GM12865 (cell line): ENCODE data around the gene RPAP3.

Experiments
- DNase-seq: peaks from one replicate; pipeline ENCODE4 v3.0.0; 2010; ENCODE audit warnings: low read depth
- H3K4me3 ChIP-seq: 2 replicates; pipeline ENCODE4 v1.5.1; 2011; ENCODE audit warnings: mild to moderate bottlenecking, low read depth, low read length, control low read depth
- CTCF ChIP-seq: IDR thresholded peaks from 2 replicates; pipeline ENCODE4 v1.5.1; 2011; ENCODE audit warnings: low read length, control low read depth, low read depth, inconsistent platforms; ENCODE audit not compliant: insufficient read depth; ENCODE audit errors: missing control alignments

RPAP3 gene

GRCh38 chr12:47743311-47743860, 37.6 kb upstream of the RPAP3 start:
- DNase-seq, result no peak
- H3K4me3 ChIP-seq, result no peak overlapping the region
- TF ChIP-seq CTCF, result no peak

DNA sequence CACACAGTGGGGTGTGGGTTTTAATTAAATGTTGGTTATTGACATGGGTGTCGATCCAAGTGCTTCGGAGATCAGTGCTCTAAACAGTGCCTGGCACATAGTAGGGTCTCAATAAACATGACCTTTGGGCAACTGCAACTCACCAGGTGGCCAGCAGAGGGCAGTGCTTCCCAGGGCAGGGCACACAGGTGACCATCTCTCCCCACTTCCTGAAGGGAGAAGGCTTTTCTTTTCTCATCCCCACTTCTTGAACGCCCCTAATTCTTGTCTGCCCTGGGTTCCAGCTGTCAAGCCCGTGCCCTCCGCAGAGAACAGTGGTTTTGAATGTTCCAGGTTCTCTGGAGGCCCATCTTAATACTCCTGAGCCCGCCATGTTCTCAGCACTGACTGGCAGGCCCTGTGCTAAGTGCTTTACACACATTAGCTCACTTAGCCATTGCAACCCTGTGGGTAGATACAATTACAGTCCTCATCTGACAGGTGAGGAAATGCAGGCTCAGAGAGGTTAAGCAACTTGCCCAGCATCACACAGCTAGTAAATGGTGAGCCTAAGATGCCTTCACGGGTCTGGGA, 36.5 kb upstream of the RPAP3 start:
- H3K4me3 ChIP-seq, result no peak overlapping the region
- TF ChIP-seq CTCF, result peak; percentile 98
- DNase-seq, result peak; percentile 71

DNA sequence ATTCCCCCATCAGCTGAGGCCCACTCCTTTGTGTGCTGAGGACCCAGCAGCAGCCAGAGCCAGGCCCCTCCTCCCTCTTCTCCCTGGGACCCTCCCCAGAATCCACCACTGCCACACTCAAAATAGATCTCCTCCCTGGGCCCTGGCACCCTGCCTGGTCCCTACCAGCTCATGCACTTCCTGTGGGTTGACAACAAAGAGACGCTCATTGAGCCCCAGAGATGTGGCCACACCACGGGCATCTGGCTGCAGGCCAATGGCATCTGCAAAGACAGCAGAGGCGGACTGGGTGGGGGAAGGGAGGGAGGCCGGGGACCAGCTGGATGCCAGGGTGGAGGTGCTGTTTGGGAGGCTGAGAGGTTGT, 35.5 kb upstream of the RPAP3 start:
- H3K4me3 ChIP-seq, result no peak overlapping the region
- DNase-seq, result peak; percentile 75
- no peak for TF ChIP-seq CTCF

GRCh38 chr12:47740606-47741339, 34.9 kb upstream of the RPAP3 start:
- H3K4me3 ChIP-seq, result peak overlapping the region; percentile 24
- no peak for TF ChIP-seq CTCF
- peak; percentile 50 for DNase-seq

DNA sequence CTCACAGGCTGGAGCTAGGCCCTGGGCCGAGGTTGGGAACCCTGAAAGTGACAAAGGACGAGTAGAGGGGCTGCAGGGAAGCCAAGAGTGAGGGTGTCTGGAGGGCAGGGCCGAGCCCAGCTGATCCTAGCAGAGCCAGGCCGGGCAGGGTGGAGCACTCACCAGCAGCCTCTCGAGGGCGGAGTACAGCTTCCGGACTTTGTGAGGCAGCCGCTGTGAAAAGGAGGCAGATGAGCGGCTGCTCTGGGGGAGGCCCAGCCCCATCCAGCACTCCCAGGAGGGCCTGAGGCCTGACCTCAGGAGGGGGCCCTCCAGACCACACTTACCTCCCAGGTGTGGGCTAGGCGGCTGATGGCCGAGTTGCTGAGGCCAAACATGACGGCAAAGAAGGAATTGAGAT, 34.1 kb upstream of the RPAP3 start:
- TF ChIP-seq CTCF, result no peak
- peak overlapping the region; percentile 24 for H3K4me3 ChIP-seq
- DNase-seq, result peak; percentile 74

DNA sequence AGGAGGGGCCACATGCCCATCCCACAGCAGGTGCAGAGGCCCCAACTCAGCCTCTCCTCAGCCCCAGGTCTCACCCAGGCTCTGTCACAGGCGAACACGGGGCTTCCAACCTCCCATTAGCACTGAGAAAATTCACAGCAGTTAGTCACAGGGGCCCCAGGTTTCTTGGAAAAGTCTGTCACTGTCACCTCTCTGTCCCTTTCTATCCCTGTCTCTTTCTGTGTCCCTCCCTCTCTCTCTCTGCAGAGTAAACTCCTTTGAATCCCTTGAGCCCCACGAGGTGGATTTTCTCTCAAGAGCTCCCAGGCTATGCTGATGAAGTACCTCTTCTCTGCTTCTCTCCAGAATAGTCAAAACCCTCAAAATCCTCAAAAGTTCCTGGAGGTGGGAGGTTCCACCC, 33.5 kb upstream of the RPAP3 start:
- H3K4me3 ChIP-seq, result no peak overlapping the region
- DNase-seq, result no peak
- TF ChIP-seq CTCF, result no peak

DNA sequence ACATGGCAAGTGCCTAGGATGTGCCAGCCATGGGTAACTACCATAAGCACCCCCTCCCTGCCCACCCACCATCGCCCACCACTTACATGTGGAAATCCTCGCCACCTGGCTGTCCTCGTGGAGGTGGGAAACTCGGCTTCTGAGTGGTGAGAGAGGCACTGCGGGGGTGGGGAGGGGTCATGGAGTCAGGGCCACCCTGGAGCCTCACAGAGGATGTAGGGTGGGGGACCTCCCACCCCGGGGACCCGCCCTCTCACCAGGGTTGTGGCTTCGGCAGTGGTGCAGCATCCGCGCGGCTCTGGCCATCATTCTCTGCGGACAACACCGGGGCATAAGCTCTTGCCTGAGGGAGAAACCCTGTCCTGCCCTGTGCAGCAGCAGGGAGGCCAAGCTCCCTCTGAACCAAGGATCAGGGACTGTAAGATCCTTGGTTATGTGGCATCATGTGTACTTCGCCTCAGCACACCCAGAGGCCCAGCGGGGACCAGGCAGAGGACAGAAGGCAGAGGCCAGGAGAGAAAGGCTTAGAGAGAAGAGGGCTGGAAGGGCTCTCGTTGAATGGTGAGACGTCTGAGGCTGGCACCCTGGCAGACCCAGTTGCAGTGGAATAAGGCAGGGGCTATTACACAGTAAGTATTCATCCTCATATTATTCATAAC, 32.2 kb upstream of the RPAP3 start:
- H3K4me3 ChIP-seq, result no peak overlapping the region
- DNase-seq, result no peak
- TF ChIP-seq CTCF, result no peak
